ENCODE results near the gene HPSE2.

HPSE2 gene

DNA sequence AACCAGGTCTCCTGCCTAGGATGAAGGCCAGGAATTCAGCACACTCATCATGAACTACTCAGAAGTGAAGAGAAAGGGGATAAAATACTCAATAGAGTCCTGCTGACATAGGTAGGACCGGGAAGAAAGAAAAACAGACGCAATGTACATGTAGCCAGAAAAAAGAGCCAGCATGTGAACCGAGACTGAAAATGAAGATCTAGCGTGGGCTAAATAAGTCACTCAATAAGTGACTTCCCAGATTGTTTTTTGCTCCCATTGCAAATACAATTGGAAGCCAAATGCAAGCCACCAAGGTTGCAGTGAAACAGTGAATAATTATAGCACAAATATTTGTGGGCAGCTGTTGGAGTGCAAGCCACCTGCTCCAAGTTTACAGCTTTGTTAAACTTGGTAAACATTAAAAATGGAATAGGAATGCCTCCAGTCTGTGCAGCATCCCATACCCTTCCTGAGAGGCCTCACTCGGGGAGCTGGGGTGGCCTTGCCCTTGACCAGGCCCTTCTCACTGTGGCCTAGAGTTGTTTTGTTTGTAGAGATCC lies 754.2 kb downstream of the HPSE2 start:
- DNase-seq, result no peak

DNA sequence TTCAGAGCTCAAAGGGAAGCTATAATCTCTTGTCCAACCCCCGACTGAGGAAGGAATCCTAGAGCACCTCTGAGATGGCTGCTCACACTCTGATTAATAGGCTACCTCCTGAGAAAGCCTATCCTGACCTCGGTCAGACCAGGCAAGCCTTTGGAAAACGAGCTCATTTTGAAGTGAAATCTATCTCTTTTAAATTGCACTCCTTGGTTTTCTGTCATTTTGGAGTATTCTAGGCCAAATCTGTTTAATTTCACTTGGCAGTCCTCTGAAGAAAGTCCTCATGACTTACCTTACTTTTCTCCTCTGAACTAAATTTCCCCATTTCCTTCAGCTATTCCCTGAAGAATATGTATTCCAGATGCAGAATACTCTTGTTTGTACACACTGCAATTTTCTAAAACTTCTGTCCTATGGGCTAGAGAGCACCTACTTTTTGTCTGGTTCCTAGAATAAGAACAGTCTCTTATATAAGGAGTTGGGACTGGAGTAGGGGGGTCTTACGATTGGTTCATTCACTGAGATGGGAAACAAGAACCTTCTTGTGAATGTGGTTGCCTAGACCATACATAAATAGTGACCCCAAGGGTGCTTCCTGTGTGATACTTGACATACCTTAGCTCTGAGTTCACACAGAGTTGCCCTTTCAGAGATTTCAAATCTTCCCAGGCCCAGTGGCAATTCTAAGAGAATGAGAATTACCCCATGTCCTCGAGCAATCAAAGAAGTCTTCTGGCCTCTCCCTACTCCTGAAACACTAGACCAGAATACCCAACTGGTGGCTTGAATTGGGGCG lies 757.0 kb downstream of the HPSE2 start:
- DNase-seq, result no peak

DNA sequence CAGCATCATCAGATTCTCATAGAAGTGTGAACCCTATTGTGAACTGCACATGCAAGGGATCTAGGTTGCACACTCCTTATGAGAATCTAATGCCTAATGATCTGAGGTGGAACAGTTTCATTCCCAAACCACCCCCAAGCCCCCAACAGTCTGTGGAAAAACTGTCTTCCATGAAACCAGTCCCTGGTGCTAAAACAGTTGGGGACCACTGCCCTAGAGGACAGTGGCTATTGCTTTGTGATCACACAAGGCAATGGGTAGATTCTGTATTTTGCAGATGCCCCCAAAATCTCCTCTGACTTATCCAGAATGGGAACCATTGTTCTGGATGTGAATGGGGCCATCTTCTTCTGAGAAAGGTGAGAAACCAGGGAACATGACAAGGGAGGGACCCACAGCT lies 757.8 kb downstream of the HPSE2 start:
- no peak for DNase-seq

DNA sequence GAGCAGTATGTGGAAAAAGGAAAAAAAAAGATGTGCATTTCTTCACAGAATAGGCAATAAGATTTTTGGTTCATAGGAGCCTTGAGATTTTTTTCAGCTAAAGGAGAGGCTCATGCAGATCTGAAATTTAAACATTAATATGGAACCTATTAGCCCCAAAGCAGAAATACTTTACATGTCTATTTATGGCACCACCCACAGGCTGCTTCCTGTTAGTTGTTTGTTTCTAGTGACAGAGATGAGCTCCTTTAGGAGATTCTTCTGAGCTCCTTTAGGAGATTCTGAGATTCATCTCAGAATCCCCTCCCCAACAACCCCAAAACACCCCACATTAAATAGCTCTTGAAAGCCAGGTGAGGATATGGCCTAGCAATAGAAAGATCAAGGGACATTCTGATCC lies 761.0 kb downstream of the HPSE2 start:
- no peak for DNase-seq

DNA sequence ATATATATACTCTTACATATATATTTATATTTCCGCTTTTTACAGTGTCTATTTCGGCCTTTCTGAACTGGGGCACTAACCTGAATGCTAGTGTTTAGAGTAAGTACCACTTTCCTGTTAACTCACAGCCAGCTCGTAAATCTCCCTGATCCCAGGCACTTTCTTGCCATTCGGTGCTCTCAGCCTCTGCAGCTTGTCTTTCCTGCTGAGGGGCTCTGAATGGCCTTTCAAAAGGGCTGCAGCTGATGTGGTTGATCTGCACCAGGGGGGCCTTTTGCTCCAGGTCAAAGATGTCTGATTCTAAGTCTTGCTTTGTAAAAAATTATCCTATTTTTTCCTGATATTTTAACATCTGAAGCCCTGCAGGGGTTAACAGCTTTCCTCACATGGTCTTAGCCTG lies 763.5 kb downstream of the HPSE2 start:
- no peak for DNase-seq

DNA sequence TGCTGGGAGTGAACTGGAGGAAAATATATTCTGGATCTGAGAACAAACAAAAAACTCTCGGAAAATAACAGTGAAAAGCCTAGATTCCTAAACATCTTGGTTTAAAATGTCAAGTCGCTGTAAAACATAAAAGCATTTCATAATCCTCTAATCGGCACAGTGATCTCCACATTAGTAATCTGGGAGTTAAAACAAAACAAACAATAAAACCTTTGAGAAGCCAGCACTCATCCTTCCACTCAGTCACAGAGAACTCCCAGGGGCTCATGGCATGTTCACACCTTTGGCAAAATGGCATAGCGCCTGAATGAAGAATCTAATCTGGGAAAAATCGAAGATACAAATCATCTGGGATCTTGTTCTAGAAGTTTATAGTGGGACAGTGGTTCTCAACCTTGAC lies 764.8 kb downstream of the HPSE2 start:
- DNase-seq, result no peak

DNA sequence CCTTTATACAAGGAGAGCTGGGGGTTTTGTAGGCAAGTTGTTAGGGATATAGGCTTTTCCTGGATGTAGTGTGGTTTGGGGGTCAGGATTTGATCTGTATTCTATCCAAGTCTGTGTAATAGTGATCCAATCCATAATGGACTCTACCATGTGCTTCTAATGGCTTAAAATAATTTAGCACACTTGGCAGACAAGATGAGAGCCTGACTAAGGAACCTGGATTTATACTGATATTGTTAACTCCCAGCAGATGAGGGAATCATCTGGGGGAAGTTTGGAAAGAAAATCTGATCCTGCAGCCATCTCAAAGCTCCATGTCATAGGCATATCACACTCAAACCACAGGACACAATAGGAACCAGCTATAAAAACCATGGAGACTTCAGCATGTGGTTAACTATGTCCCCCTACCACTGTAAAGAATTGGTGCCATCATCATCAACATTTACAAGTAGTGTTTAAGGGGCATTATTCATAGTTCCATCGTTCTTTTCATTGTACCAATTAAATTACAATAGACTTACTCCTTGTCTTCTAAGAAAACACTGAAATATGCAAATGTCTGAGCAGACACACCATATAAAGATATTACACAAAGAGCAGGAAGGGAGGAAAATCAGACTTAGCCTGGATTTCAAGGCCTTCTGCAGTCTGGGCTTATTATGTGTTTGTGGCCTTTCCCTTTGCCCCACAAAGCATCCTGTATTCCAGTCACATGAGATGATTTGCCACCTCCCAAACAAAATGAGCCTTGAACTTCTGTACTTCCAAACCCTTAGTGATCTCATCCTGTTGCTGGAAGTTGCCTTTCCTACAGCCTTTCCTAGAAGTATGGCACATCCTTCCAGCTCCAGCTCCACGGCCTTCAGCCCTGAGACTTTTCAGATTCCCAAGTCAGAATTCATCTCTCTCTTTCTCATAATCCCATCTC lies 766.4 kb downstream of the HPSE2 start:
- no peak for DNase-seq

DNA sequence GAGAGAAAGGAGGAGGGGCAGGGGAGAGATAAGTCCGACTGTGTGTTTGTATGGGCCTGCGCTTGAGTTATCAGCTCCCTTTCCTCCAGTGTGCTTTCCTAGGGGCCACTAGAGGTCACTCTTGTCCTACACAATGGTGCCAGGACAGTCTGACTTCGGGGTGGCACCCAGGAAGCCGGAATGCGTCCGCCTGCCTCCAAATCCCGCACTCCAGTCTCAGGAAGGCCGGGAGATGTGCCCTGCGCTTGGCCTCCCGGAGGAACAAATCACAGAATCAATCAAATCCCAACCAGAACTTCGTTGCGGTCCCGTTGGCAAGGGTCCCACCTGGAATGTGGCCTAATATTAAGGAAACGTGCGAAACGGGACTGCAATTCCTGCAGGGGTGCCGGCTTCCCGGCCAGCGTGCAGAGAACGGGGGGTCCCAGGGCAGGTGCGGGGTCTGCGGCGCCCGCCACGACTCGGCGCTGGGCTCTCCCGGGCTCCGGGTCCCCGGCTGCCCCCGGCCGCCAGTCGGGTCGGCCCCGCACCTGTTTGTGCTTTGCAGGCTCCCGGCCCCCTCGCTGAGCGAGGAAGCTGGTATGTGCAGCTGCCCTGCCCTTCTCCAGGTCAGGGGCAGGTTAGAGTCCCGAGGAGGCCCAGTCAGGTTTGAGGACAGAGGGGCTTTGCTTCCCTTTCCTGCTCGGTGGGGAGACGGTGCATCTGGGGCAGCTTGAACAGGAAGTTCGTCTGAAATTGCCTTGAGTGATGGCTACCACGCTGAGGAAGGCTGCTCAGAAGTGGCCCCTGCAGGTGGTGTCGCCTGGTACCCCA lies 767.9 kb downstream of the HPSE2 start:
- peak; percentile 67 for DNase-seq

DNA sequence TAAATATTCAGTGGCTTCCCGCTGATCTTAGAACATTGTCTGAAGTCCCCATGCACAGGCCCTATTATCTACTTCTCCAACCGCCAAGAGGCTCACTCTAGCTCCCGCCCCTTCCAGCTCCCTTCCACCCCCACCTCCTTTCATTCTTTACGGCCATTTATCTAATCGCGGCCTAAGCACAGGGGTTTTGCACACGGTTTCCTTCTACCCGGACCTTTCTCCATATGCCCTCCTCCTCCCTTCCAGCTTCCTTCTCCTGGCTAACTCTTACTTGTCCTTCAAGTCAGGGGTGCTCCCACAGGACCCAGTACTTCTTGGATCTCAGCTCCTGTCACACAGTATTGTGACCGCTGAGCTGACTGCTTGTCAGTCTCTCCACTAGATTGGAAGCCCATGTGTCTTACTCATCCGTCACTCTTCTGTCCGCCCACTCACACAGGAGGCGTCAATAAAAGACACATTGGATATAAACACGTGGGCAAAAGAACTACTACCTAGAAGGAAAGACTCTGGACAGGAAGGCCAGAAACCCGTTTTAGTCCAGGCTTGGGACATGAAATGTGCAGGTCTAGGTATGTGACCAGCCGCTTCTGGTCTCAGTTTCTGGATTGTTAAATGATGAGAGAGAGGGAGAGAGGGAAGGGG lies 768.7 kb downstream of the HPSE2 start:
- DNase-seq, result no peak

DNA sequence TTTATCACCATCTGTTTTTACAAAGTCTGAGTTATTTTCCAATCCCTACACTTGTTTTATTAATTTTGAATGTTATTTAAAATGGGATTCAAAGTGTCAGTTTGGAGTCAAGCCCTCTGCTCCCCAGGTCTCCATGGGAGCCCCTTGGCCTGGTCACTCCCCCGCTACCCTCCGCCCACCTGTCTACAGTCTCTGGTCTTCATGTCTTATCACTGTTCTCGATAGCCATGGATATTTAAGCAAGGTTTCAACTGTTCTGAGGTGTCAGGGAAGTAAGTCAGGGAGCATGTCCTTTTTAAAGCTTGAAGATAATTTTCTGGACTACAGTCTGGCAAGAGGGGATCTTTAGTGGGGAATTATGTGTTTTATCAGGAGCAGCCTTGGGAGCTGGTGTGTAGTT lies 769.8 kb downstream of the HPSE2 start:
- DNase-seq, result no peak

DNA sequence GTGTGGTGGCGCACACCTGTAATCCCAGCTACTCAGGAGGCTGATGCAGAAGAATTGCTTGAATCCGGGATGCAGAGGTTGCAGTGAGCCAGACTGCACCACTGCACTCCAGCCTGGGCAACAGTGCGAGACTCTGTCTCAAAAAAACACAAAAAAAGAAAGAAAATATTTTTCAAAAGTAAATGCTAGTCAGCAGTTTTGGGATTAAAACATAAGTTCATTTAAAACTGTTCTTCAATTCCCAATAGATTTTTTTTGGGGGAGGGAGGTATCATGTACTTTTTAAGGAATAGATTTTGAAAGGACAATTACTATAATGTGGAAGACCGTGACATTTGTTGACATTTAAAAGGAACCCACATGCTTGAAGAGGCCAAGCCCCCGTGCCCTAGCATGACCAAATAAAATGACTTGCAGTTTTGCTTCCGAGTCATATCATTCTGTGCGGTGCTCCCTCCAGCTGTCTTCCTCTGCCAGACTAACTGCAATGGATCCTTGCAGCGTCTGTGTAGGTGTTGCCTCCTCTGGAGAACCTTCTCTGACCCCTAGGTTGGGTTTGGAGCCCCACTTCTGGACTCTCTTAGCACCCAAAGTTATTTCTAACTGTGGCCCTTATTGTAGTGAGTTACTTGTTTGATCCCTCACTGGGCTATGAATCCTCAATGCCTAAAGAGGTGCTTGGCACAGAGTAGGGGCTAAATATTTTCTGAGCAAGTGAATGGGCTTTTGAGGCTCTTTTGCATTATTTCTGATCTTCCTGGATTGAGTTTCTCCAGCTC lies 771.5 kb downstream of the HPSE2 start:
- no peak for DNase-seq

DNA sequence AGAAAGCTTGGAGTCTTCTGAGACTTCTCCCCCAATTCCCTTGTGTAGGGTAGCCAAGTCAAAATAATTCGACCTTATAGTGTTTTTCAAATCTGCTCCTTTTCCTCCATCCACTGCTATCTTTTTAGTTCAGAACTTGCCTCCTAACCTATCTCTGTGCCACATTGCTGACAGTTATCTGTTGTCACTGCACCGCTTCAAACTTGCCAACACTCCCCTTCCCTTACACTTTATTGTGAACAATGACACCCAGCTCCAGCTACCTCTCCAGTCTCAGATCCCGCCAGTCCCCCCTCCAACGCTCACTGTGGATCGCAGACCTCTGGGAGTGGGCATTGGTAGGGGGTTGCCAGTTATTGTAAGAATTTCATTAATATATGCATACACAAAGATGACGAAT lies 772.6 kb downstream of the HPSE2 start:
- no peak for DNase-seq

DNA sequence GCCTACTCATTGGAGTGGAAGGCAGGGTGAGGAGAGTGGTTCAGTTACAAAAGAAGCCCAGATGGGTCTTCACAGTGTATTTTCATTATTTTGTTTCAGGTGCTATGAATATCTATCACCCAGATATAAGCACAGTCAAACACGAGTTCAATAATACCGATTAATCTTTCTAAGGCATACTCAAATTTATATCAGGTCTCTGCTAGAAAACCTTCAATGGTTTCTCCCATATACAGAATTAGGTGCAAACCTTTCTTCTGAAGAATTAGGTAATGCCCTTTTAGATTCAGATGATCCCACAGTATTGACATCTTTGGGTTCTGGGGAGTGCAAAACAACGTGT lies 774.2 kb downstream of the HPSE2 start:
- DNase-seq, result no peak

DNA sequence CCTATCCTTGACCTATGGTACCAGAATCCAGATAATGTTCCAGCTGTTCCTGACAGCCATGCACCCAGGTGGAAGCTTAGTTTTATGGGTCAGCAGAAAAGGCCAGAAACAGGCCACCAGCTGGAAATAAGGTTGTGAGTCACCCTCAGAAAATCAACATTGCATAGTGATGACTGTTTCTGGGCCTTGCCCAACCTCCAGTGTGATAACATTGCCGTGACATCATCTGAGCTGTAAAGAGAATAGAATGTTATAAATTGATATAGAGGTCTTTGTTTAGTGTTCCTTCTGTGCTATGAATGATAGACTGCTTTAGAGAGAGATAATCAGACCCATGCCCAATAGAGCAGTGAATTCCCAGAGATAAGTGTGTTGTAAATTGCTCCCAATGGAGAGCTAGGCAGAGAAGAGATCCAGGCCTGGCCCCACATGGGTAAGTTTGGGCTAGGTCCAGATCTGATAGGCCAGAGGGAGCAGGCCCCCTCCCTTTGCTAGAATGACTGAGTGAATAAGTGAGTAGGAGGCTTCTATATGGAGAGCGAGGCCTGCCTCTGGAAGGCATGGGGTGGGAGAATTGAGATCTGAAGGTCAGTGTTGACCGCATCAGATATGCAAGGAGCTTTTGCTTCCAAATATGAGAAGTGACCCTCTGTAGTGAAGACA lies 774.7 kb downstream of the HPSE2 start:
- no peak for DNase-seq

DNA sequence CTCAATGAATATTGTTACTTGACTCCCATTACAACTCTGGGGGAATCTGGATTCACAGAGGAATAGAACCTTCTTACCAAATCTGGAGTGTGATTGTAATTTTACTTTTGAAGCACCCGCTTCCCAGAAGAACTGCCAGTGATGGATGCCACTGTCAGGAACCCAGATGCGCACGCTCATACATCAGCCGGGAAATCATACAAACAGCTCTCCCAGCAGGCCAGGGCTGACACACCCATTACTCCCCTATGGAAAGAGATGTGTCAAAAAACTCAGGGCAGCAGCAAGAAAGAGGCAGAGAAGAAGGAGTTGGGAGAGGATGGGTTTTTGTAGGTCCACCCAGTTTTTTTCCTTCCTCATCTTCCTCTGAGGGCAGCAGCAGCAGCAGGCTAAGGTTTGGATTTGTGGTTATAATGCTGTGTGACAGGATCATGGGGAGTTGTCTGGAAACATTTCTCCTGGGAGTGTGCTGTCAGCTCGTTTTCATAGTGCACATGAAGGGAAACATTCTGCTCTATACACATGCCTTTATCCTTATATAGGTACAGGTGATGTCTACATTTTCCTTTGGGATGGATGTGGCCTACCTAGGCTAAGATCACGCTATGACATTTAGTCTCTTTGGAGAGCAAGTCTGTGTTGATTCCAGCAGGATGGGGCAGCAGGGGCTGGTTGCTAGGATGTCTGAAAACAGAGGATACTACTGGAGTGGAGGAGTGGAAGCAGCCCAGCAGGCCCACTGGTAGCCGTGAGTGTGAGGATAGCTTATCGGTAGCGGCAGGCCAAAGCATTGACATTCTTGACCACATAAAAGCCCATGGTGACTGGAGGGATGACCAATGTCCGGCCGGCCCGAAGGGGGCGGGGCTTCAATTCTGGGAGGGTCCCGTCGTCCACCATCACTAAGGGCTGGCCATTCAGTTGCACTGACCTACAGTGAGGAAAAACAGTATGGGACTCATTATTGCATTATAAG lies 776.6 kb downstream of the HPSE2 start:
- no peak for DNase-seq

DNA sequence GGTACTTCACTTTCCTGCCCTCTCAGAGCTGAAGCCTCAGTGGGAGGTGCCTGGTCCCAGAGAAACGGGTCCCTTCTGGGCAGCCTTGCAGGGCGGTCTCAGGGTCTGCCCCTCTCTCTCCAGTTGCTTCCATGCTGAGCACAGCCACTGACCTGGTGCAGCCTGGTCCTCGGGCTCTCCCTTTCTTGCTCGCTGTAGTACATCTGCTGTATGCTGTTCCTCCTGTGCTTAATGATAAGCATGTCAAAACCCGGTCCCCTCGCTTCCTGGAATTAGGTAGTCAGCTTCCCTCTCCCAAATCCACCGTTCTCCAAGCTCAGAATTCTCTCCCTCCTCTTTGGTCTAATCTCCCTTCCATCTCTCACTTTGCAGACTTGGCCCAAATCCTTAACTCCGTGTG lies 777.9 kb downstream of the HPSE2 start:
- no peak for DNase-seq

DNA sequence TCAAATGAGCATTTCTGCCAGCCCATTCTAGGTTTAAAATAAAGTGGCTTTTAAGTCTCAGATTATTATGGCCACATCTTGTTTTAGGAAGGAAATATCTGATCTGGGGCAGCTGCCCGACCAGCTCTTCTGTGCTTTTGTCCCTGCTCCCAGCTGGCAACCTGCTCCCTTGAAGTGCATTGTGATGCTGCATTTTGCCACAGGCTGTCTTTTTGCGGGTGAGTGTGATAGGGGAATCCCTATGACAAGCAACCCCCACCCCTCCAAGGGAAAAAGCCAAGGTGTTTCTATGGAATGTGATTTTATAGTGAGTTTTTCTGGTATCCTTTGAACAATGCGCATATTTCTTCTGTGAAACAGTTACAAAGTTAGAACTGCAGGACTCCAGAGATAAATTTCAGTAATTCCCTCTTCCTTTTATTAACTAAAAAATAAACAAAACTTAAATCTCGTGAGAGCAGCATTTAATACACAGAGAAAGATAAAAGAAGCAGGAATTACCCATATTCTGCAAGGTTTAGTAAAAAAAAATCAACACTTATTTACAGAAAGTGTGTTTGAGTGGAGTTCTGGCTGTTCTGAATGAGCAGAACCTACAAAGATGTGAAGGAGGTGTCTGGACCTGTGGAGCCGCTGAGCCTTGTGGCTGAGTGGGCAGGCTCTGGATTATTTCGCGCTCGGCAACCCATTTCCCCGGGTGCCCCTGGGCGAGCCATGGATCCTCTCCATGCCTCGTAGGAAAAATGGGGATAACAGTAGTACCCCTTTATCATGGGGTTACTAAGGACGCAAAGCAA lies 778.8 kb downstream of the HPSE2 start:
- DNase-seq, result no peak

DNA sequence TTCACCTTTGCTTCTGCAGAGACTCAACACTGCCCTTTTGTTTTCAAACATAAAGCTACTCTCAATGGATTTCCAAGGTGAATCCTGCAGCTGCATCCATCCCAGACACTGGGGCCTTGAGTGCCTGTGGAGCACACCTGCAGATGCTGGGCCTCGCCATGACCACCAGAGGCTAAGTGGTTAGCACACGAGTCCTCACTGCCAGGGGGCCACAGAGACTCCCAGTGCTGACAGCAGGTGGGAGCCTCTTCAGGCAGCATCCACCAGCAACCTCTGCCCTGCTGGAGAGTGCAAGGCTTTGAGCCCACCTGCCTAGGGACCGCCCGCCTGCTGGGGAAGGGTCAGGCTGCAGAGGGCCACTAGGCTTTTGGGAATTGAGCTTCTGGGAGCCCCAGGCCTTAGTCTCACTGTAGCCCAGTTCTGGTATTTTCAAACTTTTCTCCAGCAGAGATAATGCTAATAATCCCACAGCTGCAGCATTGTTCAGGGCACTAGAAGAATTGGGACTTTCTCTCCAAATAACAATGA lies 779.5 kb downstream of the HPSE2 start:
- no peak for DNase-seq

DNA sequence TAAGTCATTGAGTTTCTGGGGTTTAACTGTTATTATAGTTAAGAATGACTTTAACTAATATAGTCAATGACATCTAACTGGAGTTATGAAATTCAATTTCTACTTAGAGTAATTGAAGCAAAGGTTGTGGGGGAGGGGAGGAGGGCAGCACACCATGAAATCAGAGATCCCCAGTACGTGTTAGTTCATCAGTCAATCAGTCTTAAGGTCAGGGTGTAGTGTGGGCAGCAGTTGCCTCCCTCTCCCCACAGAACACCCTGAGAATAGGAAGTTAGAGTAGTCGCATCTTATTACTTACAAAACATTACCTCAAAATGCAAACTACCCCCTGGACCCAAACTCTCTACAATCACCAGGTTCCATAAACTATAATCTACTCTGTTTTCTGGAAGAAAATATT lies 781.9 kb downstream of the HPSE2 start:
- no peak for DNase-seq
